Measurements from ENCODE around the gene FGFBP1.

Gene FGFBP1

GRCh38 chr4:15944895-15945294 is 6.4 kb upstream of the FGFBP1 start:
- Histone ChIP-seq H3K27me3 (ENCODE audit: low read length) (no peaks in the 10 kb centered on the region), H3K79me2 (ENCODE audit: insufficient read depth, low read length) (no peaks in the 10 kb centered on the region), H3K4me3 (ENCODE audit: insufficient read depth, low read length, poor library complexity, severe bottlenecking) (no peak overlapping the region), H3K4me2 (ENCODE audit: low read depth, low read length, poor library complexity, severe bottlenecking) (no peak overlapping the region), H3K36me3 (ENCODE audit: low read length) (no peaks in the 10 kb centered on the region), H3F3A (ENCODE audit: insufficient read depth) (no peaks in the 10 kb centered on the region), H3K9me2 (replicated peaks; ENCODE audit: insufficient read depth, low read length) (no peaks in the 10 kb centered on the region), H4K20me1 (ENCODE audit: low read depth, low read length) (no peaks in the 10 kb centered on the region), H3K9ac (ENCODE audit: low read length) (no peak overlapping the region), H3K9me3 (ENCODE audit: insufficient read depth, low read length) (no peaks in the 10 kb centered on the region), H2AFZ (ENCODE audit: low read depth, low read length, severe bottlenecking) (no peak overlapping the region), H3K27ac (ENCODE audit: low read depth, low read length) (no peak overlapping the region)
- no peak for TF ChIP-seq CTCF (IDR thresholded peaks at IDR 0.05; ENCODE audit: insufficient read depth, low read length, poor library complexity, severe bottlenecking)
- TF ChIP-seq EZH2phosphoT487 (conservative IDR thresholded peaks at IDR 0.05; ENCODE audit: low read length) = no peak

GRCh38 chr4:15942283-15942682 is 3.7 kb upstream of the FGFBP1 start:
- no peak overlapping the region for H3K9ac ChIP-seq (ENCODE audit: low read length)
- no peak overlapping the region for H3K27ac ChIP-seq (ENCODE audit: low read depth, low read length)
- no peak overlapping the region for H3K4me3 ChIP-seq (ENCODE audit: insufficient read depth, low read length, poor library complexity, severe bottlenecking)
- no peaks in the 10 kb centered on the region for H4K20me1 ChIP-seq (ENCODE audit: low read depth, low read length)
- no peak overlapping the region for H3K4me2 ChIP-seq (ENCODE audit: low read depth, low read length, poor library complexity, severe bottlenecking)
- H3K27me3 ChIP-seq (ENCODE audit: low read length) = no peaks in the 10 kb centered on the region
- no peaks in the 10 kb centered on the region for H3K79me2 ChIP-seq (ENCODE audit: insufficient read depth, low read length)
- H3K36me3 ChIP-seq (ENCODE audit: low read length) = no peaks in the 10 kb centered on the region
- no peaks in the 10 kb centered on the region for H3K9me3 ChIP-seq (ENCODE audit: insufficient read depth, low read length)
- no peak for TF ChIP-seq EZH2phosphoT487 (conservative IDR thresholded peaks at IDR 0.05; ENCODE audit: low read length)
- no peak for TF ChIP-seq CTCF (IDR thresholded peaks at IDR 0.05; ENCODE audit: insufficient read depth, low read length, poor library complexity, severe bottlenecking)
- no peak overlapping the region for H2AFZ ChIP-seq (ENCODE audit: low read depth, low read length, severe bottlenecking)
- no peaks in the 10 kb centered on the region for H3K9me2 ChIP-seq (replicated peaks; ENCODE audit: insufficient read depth, low read length)
- no peaks in the 10 kb centered on the region for H3F3A ChIP-seq (ENCODE audit: insufficient read depth)

GRCh38 chr4:15938182-15938581 is 358 bp downstream of the FGFBP1 start:
- H3K36me3 ChIP-seq (ENCODE audit: low read length) = no peaks in the 10 kb centered on the region
- H3K4me2 ChIP-seq (ENCODE audit: low read depth, low read length, poor library complexity, severe bottlenecking) = no peak overlapping the region
- H3F3A ChIP-seq (ENCODE audit: insufficient read depth) = no peaks in the 10 kb centered on the region
- no peaks in the 10 kb centered on the region for H3K9me3 ChIP-seq (ENCODE audit: insufficient read depth, low read length)
- no peaks in the 10 kb centered on the region; the same call in 1 of the 2 replicates for H3K9me2 ChIP-seq (replicated peaks; ENCODE audit: insufficient read depth, low read length)
- no peak overlapping the region for H3K27ac ChIP-seq (ENCODE audit: low read depth, low read length)
- no peak for TF ChIP-seq EZH2phosphoT487 (conservative IDR thresholded peaks at IDR 0.05; ENCODE audit: low read length)
- TF ChIP-seq CTCF (IDR thresholded peaks at IDR 0.05; ENCODE audit: insufficient read depth, low read length, poor library complexity, severe bottlenecking) = no peak
- no peak overlapping the region for H3K4me3 ChIP-seq (ENCODE audit: insufficient read depth, low read length, poor library complexity, severe bottlenecking)
- no peak overlapping the region for H3K9ac ChIP-seq (ENCODE audit: low read length)
- no peak overlapping the region for H2AFZ ChIP-seq (ENCODE audit: low read depth, low read length, severe bottlenecking)
- no peaks in the 10 kb centered on the region for H3K79me2 ChIP-seq (ENCODE audit: insufficient read depth, low read length)
- no peaks in the 10 kb centered on the region for H3K27me3 ChIP-seq (ENCODE audit: low read length)
- H4K20me1 ChIP-seq (ENCODE audit: low read depth, low read length) = no peaks in the 10 kb centered on the region
